Endothelial cell of umbilical vein (primary cell): ENCODE results near the gene CTNNA2. TPM values are rescaled to one million over a fixed set of nuclear protein-coding genes. Genes with fewer than 3 reads are reported as not detected.

Source experiments
- BruUV-seq: library from RNA; stranded (reverse); fragments of 400-500 nt; replicated peaks from 2 replicates; lab custom pipeline; 2021; lab: Mats Ljungman, UMichigan
- CTCF ChIA-PET: fragments of 300-600, 350-600 bp; sonication (Branson Sonifier 250); formaldehyde crosslinking; loops from one replicate; lab custom pipeline; 2021; ENCODE audit warnings: antibody characterized with exemption, inconsistent platforms; lab: Charles Lee
- POLR2A ChIA-PET: fragments of 300-600, 350-600 bp; sonication (Branson Sonifier 250); formaldehyde crosslinking; loops from one replicate; lab custom pipeline; 2021; ENCODE audit warnings: antibody characterized with exemption, inconsistent platforms; lab: Charles Lee
- DNase-seq: peaks from one replicate; pipeline ENCODE4 v3.0.0-alpha.2; 2011; ENCODE audit warnings: low read depth, low spot score
- FAIRE-seq: peaks from 2 replicates; lab custom pipeline; 2011; peaks lifted over from hg19 to GRCh38; lab: Jason Lieb, UNC
- H2AFZ ChIP-seq: 2 replicates; pipeline ENCODE4 v1.6.0; 2012; ENCODE audit warnings: low read depth, low read length, control low read depth, inconsistent platforms
- H3K27ac ChIP-seq: 2 replicates; pipeline ENCODE4 v1.5.1; 2011; ENCODE audit warnings: low read depth, mild to moderate bottlenecking, control low read depth, low read length, moderate library complexity; ENCODE audit not compliant: insufficient read depth
- H3K27me3 ChIP-seq, 2 experiments: 2 replicates each; pipeline versions ENCODE4 v1.6.0 to v1.6.1; 2011; ENCODE audit warnings: low read length in 2 of 2, mixed read lengths in 1 of 2; ENCODE audit not compliant: control insufficient read depth in 2 of 2, insufficient read depth in 2 of 2
- H3K36me3 ChIP-seq, 2 experiments: 2 replicates in 1 of 2; 3 replicates in 1 of 2; pipeline ENCODE4 v1.5.1; 2011; ENCODE audit warnings: low read length in 2 of 2, mild to moderate bottlenecking in 1 of 2, moderate library complexity in 1 of 2; ENCODE audit not compliant: control insufficient read depth in 2 of 2, insufficient read depth in 2 of 2; ENCODE audit errors: extremely low read depth in 1 of 2
- H3K4me1 ChIP-seq: 3 replicates; pipeline ENCODE4 v1.5.1; 2011; ENCODE audit warnings: mild to moderate bottlenecking, low read length; ENCODE audit not compliant: control insufficient read depth, insufficient read depth; ENCODE audit errors: extremely low read depth
- H3K4me2 ChIP-seq: 2 replicates; pipeline ENCODE4 v1.6.1; 2011; ENCODE audit warnings: low read length, control low read depth, mixed read lengths; ENCODE audit not compliant: insufficient read depth
- H3K4me3 ChIP-seq, 3 experiments: fragments of 200-600 bp in 1 of 3; sonication (generic), shearing (Covaris generic) in 1 of 3; replicated peaks in 1 of 3; 2 replicates each; pipeline ENCODE4 v1.5.1; 2011 to 2016; ENCODE audit warnings: control low read depth in 3 of 3, low read length in 3 of 3, mild to moderate bottlenecking in 2 of 3, inconsistent platforms in 1 of 3, low read depth in 1 of 3, moderate library complexity in 1 of 3; ENCODE audit not compliant: insufficient read depth in 1 of 3
- H3K79me2 ChIP-seq: 2 replicates; pipeline ENCODE4 v1.6.0; 2012; ENCODE audit warnings: low read length, inconsistent platforms; ENCODE audit not compliant: control insufficient read depth, insufficient read depth
- H3K9ac ChIP-seq: replicated peaks from 2 replicates; pipeline ENCODE3; 2011; ENCODE audit warnings: low read length, control low read depth; ENCODE audit not compliant: insufficient read depth; ENCODE audit errors: extremely low read depth
- H3K9me1 ChIP-seq: replicated peaks from 3 replicates; pipeline ENCODE4 v1.6.0; 2011; ENCODE audit warnings: mild to moderate bottlenecking, low read length; ENCODE audit not compliant: control insufficient read depth, insufficient read depth; ENCODE audit errors: extremely low read depth
- H3K9me3 ChIP-seq: replicated peaks from 2 replicates; pipeline ENCODE4 v1.5.1; 2012; ENCODE audit warnings: low read length, inconsistent platforms; ENCODE audit not compliant: control insufficient read depth, insufficient read depth
- H4K20me1 ChIP-seq: replicated peaks from 2 replicates; pipeline ENCODE3; 2011; ENCODE audit warnings: mild to moderate bottlenecking, low read length; ENCODE audit not compliant: control insufficient read depth, insufficient read depth; ENCODE audit errors: extremely low read depth
- EZH2 ChIP-seq: IDR thresholded peaks from 2 replicates; pipeline ENCODE4 v1.6.1; 2012; ENCODE audit warnings: borderline replicate concordance, low read depth, mild to moderate bottlenecking, moderate library complexity, low read length, inconsistent platforms; ENCODE audit not compliant: severe bottlenecking
- FOS ChIP-seq: IDR thresholded peaks from 2 replicates; pipeline ENCODE4 v1.6.1; 2011; ENCODE audit warnings: mild to moderate bottlenecking, low read length, moderate library complexity, borderline replicate concordance; ENCODE audit not compliant: insufficient read depth
- GATA2 ChIP-seq: IDR thresholded peaks from 2 replicates; pipeline ENCODE4 v1.7.0; 2011; ENCODE audit warnings: low read depth, mild to moderate bottlenecking, moderate library complexity, mixed read lengths, low read length; ENCODE audit not compliant: insufficient read length, insufficient read depth
- JUN ChIP-seq: IDR thresholded peaks from 2 replicates; pipeline ENCODE4 v1.6.1; 2011; ENCODE audit warnings: borderline replicate concordance, low read depth; ENCODE audit not compliant: insufficient read length, insufficient read depth
- MYC ChIP-seq: IDR thresholded peaks from one replicate; pipeline ENCODE4 v1.6.1; 2011; ENCODE audit warnings: mild to moderate bottlenecking, low read depth, low read length
- POLR2A ChIP-seq: IDR thresholded peaks from 2 replicates; pipeline ENCODE4 v1.6.1; 2012; ENCODE audit warnings: low read depth, mild to moderate bottlenecking, control low read depth, low read length
- POLR2AphosphoS5 ChIP-seq: IDR thresholded peaks from 2 replicates; pipeline ENCODE4 v1.6.1; 2012; ENCODE audit warnings: low read depth, mild to moderate bottlenecking, control low read depth, low read length, moderate library complexity; ENCODE audit not compliant: insufficient read depth
- dilution Hi-C: fragments of 300-500 bp; cut with MboI; formaldehyde crosslinking; loops from one replicate; pipeline ENCODE4 v1.15.0; 2019; ENCODE audit warnings: low sequenced_read_pairs; ENCODE audit not compliant: extremely low pct_ligation_motif_present
- intact Hi-C: fragments of 100-400 bp; cut with micrococcal nuclease; formaldehyde crosslinking; loops from one replicate; pipeline ENCODE4 v1.10.0; 2022
- polyA plus RNA-seq, 4 experiments: library from polyadenylated mRNA; depleted of rRNA in 3 of 4; stranded (reverse) in 3 of 4; unstranded in 1 of 4; fragments of >200 nt; gene quantifications; 2 replicates each; pipeline versions ENCODE4 v1.2.1 to v1.2.3, GENCODE V29; 2011 to 2012; ENCODE audit warnings: missing spikeins in 1 of 4
- total RNA-seq: library from RNA; stranded (reverse); gene quantifications from 2 replicates; pipeline ENCODE4 v1.2.3, GENCODE V29; 2021
- TF ChIP-seq, protein P1 (sequence below), 2 donors: IDR thresholded peaks; 1 replicate in 1 of 2; 2 replicates in 1 of 2; pipeline ENCODE4 v1.5.1; 2011; ENCODE audit warnings: low read length in 2 of 2, mild to moderate bottlenecking in 2 of 2, moderate library complexity in 2 of 2, control low read depth in 1 of 2, inconsistent platforms in 1 of 2, low read depth in 1 of 2; ENCODE audit not compliant: insufficient read depth in 1 of 2; ENCODE audit errors: extremely low read depth in 1 of 2
- TF ChIP-seq, protein P2 (sequence below): IDR thresholded peaks from 2 replicates; pipeline ENCODE4 v1.6.1; 2011; ENCODE audit not compliant: insufficient read depth, insufficient read length

CTNNA2 gene
- total and polyA plus RNA-seq, 2 donors (not counting 3 experiments of a cell fraction or from before 2014, with no cell fraction given): not detected

- Histone ChIP-seq H2AFZ (no peak overlapping the region), H3K27ac (no peak overlapping the region), H3K79me2 (no peaks in the 10 kb centered on the region), H3K27me3 (no peaks in the 10 kb centered on the region), H3K4me2 (no peak overlapping the region), H3K4me3 (no peak overlapping the region), H3K9ac (no peak overlapping the region), H3K9me3 (no peaks in the 10 kb centered on the region), H3K4me1 (no peaks in the 10 kb centered on the region), H3K9me1 (no peaks in the 10 kb centered on the region), H4K20me1 (no peaks in the 10 kb centered on the region), H3K36me3 (no peaks in the 10 kb centered on the region)
- intact Hi-C loops (no loop called here), dilution Hi-C loops (no loop called here)
- CTCF ChIA-PET: no interaction called here
- TF ChIP-seq JUN: no peak
- TF ChIP-seq, protein P1, sequence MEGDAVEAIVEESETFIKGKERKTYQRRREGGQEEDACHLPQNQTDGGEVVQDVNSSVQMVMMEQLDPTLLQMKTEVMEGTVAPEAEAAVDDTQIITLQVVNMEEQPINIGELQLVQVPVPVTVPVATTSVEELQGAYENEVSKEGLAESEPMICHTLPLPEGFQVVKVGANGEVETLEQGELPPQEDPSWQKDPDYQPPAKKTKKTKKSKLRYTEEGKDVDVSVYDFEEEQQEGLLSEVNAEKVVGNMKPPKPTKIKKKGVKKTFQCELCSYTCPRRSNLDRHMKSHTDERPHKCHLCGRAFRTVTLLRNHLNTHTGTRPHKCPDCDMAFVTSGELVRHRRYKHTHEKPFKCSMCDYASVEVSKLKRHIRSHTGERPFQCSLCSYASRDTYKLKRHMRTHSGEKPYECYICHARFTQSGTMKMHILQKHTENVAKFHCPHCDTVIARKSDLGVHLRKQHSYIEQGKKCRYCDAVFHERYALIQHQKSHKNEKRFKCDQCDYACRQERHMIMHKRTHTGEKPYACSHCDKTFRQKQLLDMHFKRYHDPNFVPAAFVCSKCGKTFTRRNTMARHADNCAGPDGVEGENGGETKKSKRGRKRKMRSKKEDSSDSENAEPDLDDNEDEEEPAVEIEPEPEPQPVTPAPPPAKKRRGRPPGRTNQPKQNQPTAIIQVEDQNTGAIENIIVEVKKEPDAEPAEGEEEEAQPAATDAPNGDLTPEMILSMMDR (IDR thresholded peaks at IDR 0.05; ENCODE audit: extremely low read depth in 1 of 2, insufficient read depth in 1 of 2, low read depth in 1 of 2, low read length in 2 of 2): no peak
- no peak for TF ChIP-seq EZH2
- no peak for TF ChIP-seq POLR2A
- no peak for TF ChIP-seq MYC
- TF ChIP-seq POLR2AphosphoS5: no peak
- TF ChIP-seq FOS: no peak
- TF ChIP-seq, protein P2, sequence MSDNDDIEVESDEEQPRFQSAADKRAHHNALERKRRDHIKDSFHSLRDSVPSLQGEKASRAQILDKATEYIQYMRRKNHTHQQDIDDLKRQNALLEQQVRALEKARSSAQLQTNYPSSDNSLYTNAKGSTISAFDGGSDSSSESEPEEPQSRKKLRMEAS: no peak
- TF ChIP-seq GATA2: no peak
- POLR2A ChIA-PET: no interaction called here
- no TSS peak for BruUV-seq
- no peak for FAIRE-seq
- no peak for DNase-seq
These were observed 388.3 kb downstream of the CTNNA2 start for GRCh38 chr2:79901161-79901560.
